NCI-H774 (cell line): ENCODE measurements around the gene CACNA1A.
A peak's percentile ranks its signal among the peaks of the same experiment; 100 is the strongest.
"Not testable (repeated sequence)": the region's sequence is repeated elsewhere in the genome, so short reads cannot be mapped to it uniquely, and the experiment has no call there.

Experiments used
- DNase-seq: peaks from one replicate; lab custom pipeline; 2025; lab: John Stamatoyannopoulos, UW

The CACNA1A gene

GRCh38 chr19:13281567-13282291 lies 224.6 kb downstream of the CACNA1A start:
- no peak for DNase-seq

- DNase-seq: peak; percentile 43
Measured at GRCh38 chr19:13277104-13277809, 229.0 kb downstream of the CACNA1A start.

GRCh38 chr19:13275016-13275722 lies 231.1 kb downstream of the CACNA1A start:
- no peak for DNase-seq

GRCh38 chr19:13270514-13271105 lies 235.7 kb downstream of the CACNA1A start:
- DNase-seq: no peak

GRCh38 chr19:13269348-13269747 lies 236.9 kb downstream of the CACNA1A start:
- DNase-seq: no peak

- no peak for DNase-seq
Measured at GRCh38 chr19:13267889-13268288, 238.4 kb downstream of the CACNA1A start.

GRCh38 chr19:13267131-13267530 lies 239.1 kb downstream of the CACNA1A start:
- no peak for DNase-seq

GRCh38 chr19:13262450-13262849 lies 243.8 kb downstream of the CACNA1A start:
- no peak for DNase-seq

- no peak for DNase-seq
Measured at GRCh38 chr19:13260883-13261653, 245.2 kb downstream of the CACNA1A start.

- DNase-seq: no peak
Measured at GRCh38 chr19:13256918-13257317, 249.4 kb downstream of the CACNA1A start.

GRCh38 chr19:13256398-13256797 lies 249.9 kb downstream of the CACNA1A start:
- not testable (repeated sequence) for DNase-seq

GRCh38 chr19:13255719-13256059 lies 250.6 kb downstream of the CACNA1A start:
- no peak for DNase-seq

- DNase-seq: no peak
Measured at GRCh38 chr19:13255041-13255718, 251.1 kb downstream of the CACNA1A start.

GRCh38 chr19:13252569-13253335 lies 253.5 kb downstream of the CACNA1A start:
- no peak for DNase-seq

- no peak for DNase-seq
Measured at GRCh38 chr19:13244920-13245319, 261.4 kb downstream of the CACNA1A start.

- no peak for DNase-seq
Measured at GRCh38 chr19:13241231-13242104, 264.8 kb downstream of the CACNA1A start.

GRCh38 chr19:13240312-13241022 lies 265.8 kb downstream of the CACNA1A start:
- no peak for DNase-seq

- DNase-seq: no peak
Measured at GRCh38 chr19:13238891-13239534, 267.3 kb downstream of the CACNA1A start.
